Activated CD8-positive, alpha-beta T cell treated with anti-CD3 and anti-CD28 coated beads for 36 hours (primary cell): ENCODE data around the gene GAS6. TPM values are rescaled to one million over a fixed set of nuclear protein-coding genes. Genes with fewer than 3 reads are reported as not detected.

Source experiments
- ATAC-seq: fragments of 200-7000 bp; cut with Tn5 transposase; one replicate; pipeline ENCODE4 v1.10.0; 2021; ENCODE audit warnings: mild to moderate bottlenecking, moderate library complexity
- CTCF ChIA-PET: fragments of 350-600 bp; sonication (Branson Sonifier 250); formaldehyde crosslinking; loops from one replicate; lab custom pipeline; 2021; ENCODE audit warnings: antibody characterized with exemption; lab: Charles Lee
- POLR2A ChIA-PET: fragments of 350-600 bp; sonication (Branson Sonifier 250); formaldehyde crosslinking; loops from one replicate; lab custom pipeline; 2021; ENCODE audit warnings: antibody characterized with exemption; lab: Charles Lee
- DNase-seq: peaks from one replicate; pipeline ENCODE4 v3.0.0-alpha.2; 2020
- H3K27ac Mint-ChIP-seq: one replicate; pipeline ENCODE4 v1.8.0; 2021; ENCODE audit warnings: mild to moderate bottlenecking, mixed read lengths
- H3K27me3 Mint-ChIP-seq: one replicate; pipeline ENCODE4 v1.8.0; 2021; ENCODE audit warnings: mixed read lengths
- H3K36me3 Mint-ChIP-seq: one replicate; pipeline ENCODE4 v1.8.0; 2021; ENCODE audit warnings: low read depth, mixed read lengths
- H3K4me1 Mint-ChIP-seq: one replicate; pipeline ENCODE4 v1.8.0; 2021; ENCODE audit warnings: low read depth, mixed read lengths
- H3K4me3 Mint-ChIP-seq: one replicate; pipeline ENCODE4 v1.8.0; 2021; ENCODE audit warnings: mild to moderate bottlenecking, moderate library complexity, mixed read lengths
- H3K9me3 Mint-ChIP-seq: one replicate; pipeline ENCODE4 v1.8.0; 2021; ENCODE audit warnings: mixed read lengths
- CTCF ChIP-seq: fragments of 200-600 bp; IDR thresholded peaks from one replicate; pipeline ENCODE4 v1.8.0; 2022; ENCODE audit warnings: antibody characterized with exemption, mild to moderate bottlenecking
- intact Hi-C: fragments of 100-400 bp; cut with micrococcal nuclease; formaldehyde crosslinking; loops from one replicate; pipeline ENCODE4 v1.10.0; 2022
- total RNA-seq, 2 experiments: library from RNA; stranded (reverse); gene quantifications; one replicate each; pipeline ENCODE4 v1.2.3, GENCODE V29; 2021

Gene GAS6
- total RNA-seq, 2 experiments from 2014 or later, result 0.23 to 0.25 TPM

- Mint-ChIP-seq H3K4me3 (no peak overlapping the region), H3K4me1 (peaks cover 3% of the 10 kb centered on the region), H3K36me3 (no peaks in the 10 kb centered on the region), H3K9me3 (no peaks in the 10 kb centered on the region), H3K27me3 (peaks cover 7% of the 10 kb centered on the region), H3K27ac (no peak overlapping the region)
- CTCF ChIA-PET, result no interaction called here
- ATAC-seq (no peak), DNase-seq (no peak)
- TF ChIP-seq CTCF, result no peak
- POLR2A ChIA-PET, result no interaction called here
- intact Hi-C loops, result no loop called here
Measured at GRCh38 chr13:113786262-113786841, 77.5 kb downstream of the GAS6 start.

GRCh38 chr13:113785051-113786010, 78.5 kb downstream of the GAS6 start:
- DNase-seq (peak; percentile 59), ATAC-seq (peak; percentile 53)
- CTCF ChIA-PET, result no interaction called here
- Mint-ChIP-seq H3K4me3 (no peak overlapping the region), H3K4me1 (peaks cover 3% of the 10 kb centered on the region), H3K27ac (no peak overlapping the region), H3K27me3 (peaks cover 7% of the 10 kb centered on the region), H3K36me3 (no peaks in the 10 kb centered on the region), H3K9me3 (no peaks in the 10 kb centered on the region)
- intact Hi-C loops, result no loop called here
- no peak for TF ChIP-seq CTCF
- POLR2A ChIA-PET, result no interaction called here

- Mint-ChIP-seq H3K27ac (no peak overlapping the region), H3K9me3 (no peaks in the 10 kb centered on the region), H3K27me3 (peaks cover 6% of the 10 kb centered on the region), H3K36me3 (no peaks in the 10 kb centered on the region), H3K4me1 (peaks cover 3% of the 10 kb centered on the region), H3K4me3 (no peak overlapping the region)
- no peak for ATAC-seq
- intact Hi-C loops, result no loop called here
- ChIA-PET POLR2A (no interaction called here), CTCF (no interaction called here)
- no peak for DNase-seq
- TF ChIP-seq CTCF, result no peak
Measured at GRCh38 chr13:113784645-113785024, 79.2 kb downstream of the GAS6 start.

GRCh38 chr13:113783966-113784644, 79.8 kb downstream of the GAS6 start:
- Mint-ChIP-seq H3K9me3 (no peaks in the 10 kb centered on the region), H3K27me3 (peaks cover 10% of the 10 kb centered on the region), H3K4me1 (peaks cover 3% of the 10 kb centered on the region), H3K27ac (no peak overlapping the region), H3K4me3 (no peak overlapping the region), H3K36me3 (no peaks in the 10 kb centered on the region)
- intact Hi-C loops, result no loop called here
- ATAC-seq, result no peak
- CTCF ChIA-PET, result interaction anchor here (0.7 kb wide), 1 partner anchor 32 kb away, joined by 3 read pairs; no protein-coding TSS in a partner anchor
- no peak for DNase-seq
- POLR2A ChIA-PET, result no interaction called here
- no peak for TF ChIP-seq CTCF
